ENCODE data around the gene BRCA2. TPM values are rescaled to one million over a fixed set of nuclear protein-coding genes. Genes with fewer than 3 reads are reported as not detected.

BRCA2 gene
- total RNA-seq, 1 experiment from 2014 or later = 16.8 TPM

DNA sequence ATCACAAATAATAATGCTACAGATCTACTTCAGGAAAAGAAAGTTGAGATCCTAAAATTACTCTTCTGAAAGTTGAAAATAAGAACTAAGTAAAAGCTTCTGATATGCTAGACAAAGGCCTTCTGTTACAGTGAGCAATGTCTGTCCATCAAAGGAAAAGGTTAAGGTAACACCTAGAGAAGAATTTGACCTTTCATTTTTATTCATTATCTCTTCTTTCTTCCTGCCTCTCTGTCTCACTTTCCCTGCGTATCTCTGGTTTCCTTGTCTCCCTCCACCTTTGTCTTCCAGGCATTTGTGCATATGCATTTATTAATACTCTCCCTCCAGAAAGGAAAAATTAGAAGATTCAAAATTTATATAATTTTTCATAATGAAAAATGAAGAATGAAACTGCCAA is 49.2 kb upstream of the BRCA2 start:
- H4K20me1 ChIP-seq (ENCODE audit: low read length) = no peaks in the 10 kb centered on the region
- no peak overlapping the region for H2AFZ ChIP-seq (ENCODE audit: low read length)
- H3K9me3 ChIP-seq (ENCODE audit: low read length) = no peaks in the 10 kb centered on the region
- ATAC-seq = no peak
- H3K9ac ChIP-seq (ENCODE audit: low read length) = no peak overlapping the region
- H3K27ac ChIP-seq (ENCODE audit: low read length) = no peak overlapping the region
- no TSS peak for BruUV-seq (replicated peaks)
- no peaks in the 10 kb centered on the region for H3K9me2 ChIP-seq (replicated peaks; ENCODE audit: low read length)
- H3K4me1 ChIP-seq (ENCODE audit: insufficient read depth, low read length) = peaks cover 12% of the 10 kb centered on the region
- no peaks in the 10 kb centered on the region for H3K79me2 ChIP-seq (ENCODE audit: low read length)
- no peaks in the 10 kb centered on the region for H3F3A ChIP-seq (ENCODE audit: low read length, unreplicated experiment)
- no peak for DNase-seq
- no peaks in the 10 kb centered on the region for H3K36me3 ChIP-seq (ENCODE audit: low read depth, low read length)
- ChIA-PET POLR2A (ENCODE audit: unreplicated experiment) (no interaction called here), CTCF (no interaction called here)
- no peak overlapping the region for H3K4me3 ChIP-seq (ENCODE audit: low read length)
- TF ChIP-seq EZH2 (IDR thresholded peaks at IDR 0.05; ENCODE audit: low read length, unreplicated experiment) (no peak), EZH2phosphoT487 (IDR thresholded peaks at IDR 0.05; ENCODE audit: borderline replicate concordance, low read length) (no peak)
- TF ChIP-seq, protein P1, sequence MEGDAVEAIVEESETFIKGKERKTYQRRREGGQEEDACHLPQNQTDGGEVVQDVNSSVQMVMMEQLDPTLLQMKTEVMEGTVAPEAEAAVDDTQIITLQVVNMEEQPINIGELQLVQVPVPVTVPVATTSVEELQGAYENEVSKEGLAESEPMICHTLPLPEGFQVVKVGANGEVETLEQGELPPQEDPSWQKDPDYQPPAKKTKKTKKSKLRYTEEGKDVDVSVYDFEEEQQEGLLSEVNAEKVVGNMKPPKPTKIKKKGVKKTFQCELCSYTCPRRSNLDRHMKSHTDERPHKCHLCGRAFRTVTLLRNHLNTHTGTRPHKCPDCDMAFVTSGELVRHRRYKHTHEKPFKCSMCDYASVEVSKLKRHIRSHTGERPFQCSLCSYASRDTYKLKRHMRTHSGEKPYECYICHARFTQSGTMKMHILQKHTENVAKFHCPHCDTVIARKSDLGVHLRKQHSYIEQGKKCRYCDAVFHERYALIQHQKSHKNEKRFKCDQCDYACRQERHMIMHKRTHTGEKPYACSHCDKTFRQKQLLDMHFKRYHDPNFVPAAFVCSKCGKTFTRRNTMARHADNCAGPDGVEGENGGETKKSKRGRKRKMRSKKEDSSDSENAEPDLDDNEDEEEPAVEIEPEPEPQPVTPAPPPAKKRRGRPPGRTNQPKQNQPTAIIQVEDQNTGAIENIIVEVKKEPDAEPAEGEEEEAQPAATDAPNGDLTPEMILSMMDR (conservative IDR thresholded peaks at IDR 0.05; ENCODE audit: low read depth, low read length) = no peak
- H3K27me3 ChIP-seq (ENCODE audit: low read length) = no peaks in the 10 kb centered on the region
- intact Hi-C loops (cut with micrococcal nuclease) = loop anchor here (5.0 kb wide), 1 partner anchor 46 kb away; no protein-coding TSS in a partner anchor
- H3K4me2 ChIP-seq (ENCODE audit: low read length) = no peak overlapping the region

DNA sequence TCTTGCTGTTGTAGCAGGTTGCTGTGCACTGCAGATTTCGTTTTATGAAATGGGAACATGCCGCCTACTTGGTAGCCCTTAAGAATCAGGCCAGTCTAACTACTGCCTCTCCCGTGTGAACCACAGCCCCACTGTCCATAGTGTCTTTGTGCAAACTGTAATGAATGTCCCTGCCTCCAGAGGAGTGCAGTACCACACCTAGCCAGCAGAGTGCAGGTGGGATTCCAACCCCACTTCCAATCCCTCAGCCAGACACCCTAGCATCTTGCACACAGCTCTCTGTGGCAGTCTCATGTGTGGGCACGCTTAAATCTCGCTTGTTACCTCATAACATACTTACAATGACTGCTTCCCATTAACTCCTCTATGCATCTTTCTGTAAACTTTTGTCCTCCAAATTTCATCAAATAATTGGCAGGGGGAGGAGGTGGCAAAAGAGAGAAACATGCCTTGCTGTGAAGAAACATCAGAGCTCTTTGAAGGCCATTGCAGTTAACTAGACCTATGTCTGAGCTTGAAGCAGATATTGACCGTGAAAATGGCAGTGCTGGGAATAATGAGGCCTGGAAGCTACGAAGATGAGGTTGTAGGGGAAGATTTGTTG is 47.4 kb upstream of the BRCA2 start:
- Histone ChIP-seq H3K4me3 (ENCODE audit: low read length) (no peak overlapping the region), H3K9me3 (ENCODE audit: low read length) (no peaks in the 10 kb centered on the region), H3K27me3 (ENCODE audit: low read length) (no peaks in the 10 kb centered on the region), H3K4me2 (ENCODE audit: low read length) (no peak overlapping the region), H3F3A (ENCODE audit: low read length, unreplicated experiment) (no peaks in the 10 kb centered on the region), H4K20me1 (ENCODE audit: low read length) (no peaks in the 10 kb centered on the region), H3K36me3 (ENCODE audit: low read depth, low read length) (no peaks in the 10 kb centered on the region), H3K9ac (ENCODE audit: low read length) (no peak overlapping the region), H3K79me2 (ENCODE audit: low read length) (no peaks in the 10 kb centered on the region), H3K4me1 (ENCODE audit: insufficient read depth, low read length) (peaks cover 4% of the 10 kb centered on the region; the same call in 1 of the 2 replicates), H3K9me2 (replicated peaks; ENCODE audit: low read length) (no peaks in the 10 kb centered on the region), H3K27ac (ENCODE audit: low read length) (no peak overlapping the region), H2AFZ (ENCODE audit: low read length) (no peak overlapping the region)
- TF ChIP-seq, protein P1 (conservative IDR thresholded peaks at IDR 0.05; ENCODE audit: low read depth, low read length) = peak; percentile 78
- no peak for TF ChIP-seq EZH2 (IDR thresholded peaks at IDR 0.05; ENCODE audit: low read length, unreplicated experiment)
- intact Hi-C loops (cut with micrococcal nuclease) = loop anchor here (5.0 kb wide), 1 partner anchor 44 kb away; no protein-coding TSS in a partner anchor
- ATAC-seq (peak; percentile 62), DNase-seq (peak; percentile 65)
- CTCF ChIA-PET = interaction anchor here (0.7 kb wide), 2 partner anchors 38 to 127 kb away, joined by 3 to 4 read pairs; no protein-coding TSS in a partner anchor
- BruUV-seq (replicated peaks) = no TSS peak
- POLR2A ChIA-PET (ENCODE audit: unreplicated experiment) = no interaction called here

DNA sequence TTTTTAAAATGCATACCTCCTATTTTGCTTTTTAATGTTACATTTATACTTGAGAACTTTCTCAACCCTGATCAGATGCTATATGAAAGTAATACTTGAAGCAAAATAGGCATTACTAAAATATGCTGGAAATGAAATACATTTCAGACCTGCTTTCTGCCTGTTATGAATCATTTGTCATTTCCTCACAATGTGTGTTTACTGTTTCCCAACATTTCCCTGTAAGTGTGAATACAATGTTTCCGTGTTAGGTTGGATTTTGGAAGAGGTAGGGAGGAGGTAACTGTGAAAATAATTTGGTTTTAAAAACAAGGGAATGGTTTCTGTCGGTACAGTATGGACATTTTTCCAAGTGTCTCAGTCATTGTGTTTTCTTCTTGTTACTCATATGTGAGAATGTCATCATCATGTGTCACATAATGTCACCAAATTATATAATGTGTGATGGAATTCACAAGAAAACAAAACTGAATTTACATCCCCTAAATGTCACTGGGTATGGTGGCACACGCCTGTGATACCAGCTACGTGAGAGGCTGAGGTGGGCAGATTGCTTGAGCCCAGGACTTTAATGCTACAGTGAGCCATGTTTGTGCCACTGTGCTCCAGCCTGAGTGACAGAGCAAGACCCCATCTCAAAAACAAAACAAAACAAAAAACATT is 43.2 kb upstream of the BRCA2 start:
- POLR2A ChIA-PET (ENCODE audit: unreplicated experiment) = no interaction called here
- H3K79me2 ChIP-seq (ENCODE audit: low read length) = no peaks in the 10 kb centered on the region
- DNase-seq (no peak), ATAC-seq (no peak)
- H3K4me2 ChIP-seq (ENCODE audit: low read length) = peak overlapping the region; percentile 6; the same call in 1 of the 2 replicates
- H3K9me3 ChIP-seq (ENCODE audit: low read length) = no peaks in the 10 kb centered on the region
- no peak overlapping the region for H3K27ac ChIP-seq (ENCODE audit: low read length)
- no peaks in the 10 kb centered on the region for H3K36me3 ChIP-seq (ENCODE audit: low read depth, low read length)
- no peak overlapping the region for H3K4me3 ChIP-seq (ENCODE audit: low read length)
- no peak overlapping the region for H3K9ac ChIP-seq (ENCODE audit: low read length)
- BruUV-seq (replicated peaks) = no TSS peak
- TF ChIP-seq EZH2phosphoT487 (IDR thresholded peaks at IDR 0.05; ENCODE audit: borderline replicate concordance, low read length) (no peak), EZH2 (IDR thresholded peaks at IDR 0.05; ENCODE audit: low read length, unreplicated experiment) (no peak)
- TF ChIP-seq, protein P1 (conservative IDR thresholded peaks at IDR 0.05; ENCODE audit: low read depth, low read length) = no peak
- H3K27me3 ChIP-seq (ENCODE audit: low read length) = no peaks in the 10 kb centered on the region
- H4K20me1 ChIP-seq (ENCODE audit: low read length) = no peaks in the 10 kb centered on the region
- intact Hi-C loops (cut with micrococcal nuclease) = no loop called here
- CTCF ChIA-PET = no interaction called here
- no peaks in the 10 kb centered on the region for H3F3A ChIP-seq (ENCODE audit: low read length, unreplicated experiment)
- no peak overlapping the region for H2AFZ ChIP-seq (ENCODE audit: low read length)
- H3K9me2 ChIP-seq (replicated peaks; ENCODE audit: low read length) = no peaks in the 10 kb centered on the region
- no peaks in the 10 kb centered on the region for H3K4me1 ChIP-seq (ENCODE audit: insufficient read depth, low read length)

Measured in PC-3 (cell line).